K562 (cell line): ENCODE measurements around the gene RAB26. TPM values are rescaled to one million over a fixed set of nuclear protein-coding genes. Genes with fewer than 3 reads are reported as not detected.

ENCODE experiments used
- ARID4B ChIP-seq: sonication (generic); formaldehyde crosslinking; IDR thresholded peaks from 2 replicates; pipeline ENCODE4 v1.8.0; 2022; ENCODE audit warnings: mild to moderate bottlenecking, missing genetic modification reagents
- CBX2 ChIP-seq: fragments of 200-600 bp; sonication (generic); IDR thresholded peaks from one replicate; pipeline ENCODE4 v1.6.1; 2012; ENCODE audit warnings: mild to moderate bottlenecking, low read length, inconsistent platforms; ENCODE audit not compliant: insufficient read depth, poor library complexity, severe bottlenecking
- CC2D1A ChIP-seq: fragments of 450-650 bp; IDR thresholded peaks from 2 replicates; pipeline ENCODE4 v1.6.1; 2017; ENCODE audit warnings: mild to moderate bottlenecking
- CHD2 ChIP-seq: IDR thresholded peaks from 2 replicates; pipeline ENCODE4 v1.6.1; 2011; ENCODE audit warnings: low read depth, low read length
- DACH1 ChIP-seq: fragments of 450-650 bp; IDR thresholded peaks from 2 replicates; pipeline ENCODE4 v1.6.1; 2018; ENCODE audit not compliant: partially characterized antibody
- DIDO1 ChIP-seq: fragments of 450-650 bp; IDR thresholded peaks from 2 replicates; pipeline ENCODE4 v1.6.1; 2016; ENCODE audit warnings: low read depth, missing biosample characterization, missing genetic modification characterization
- ESRRB ChIP-seq: fragments of 250-450 bp; sonication (Bioruptor Pico); IDR thresholded peaks from 2 replicates; pipeline ENCODE4 v1.5.0; 2020; ENCODE audit warnings: mild to moderate bottlenecking, moderate library complexity, borderline replicate concordance
- EWSR1 ChIP-seq: fragments of 450-650 bp; IDR thresholded peaks from 2 replicates; pipeline ENCODE4 v1.6.1; 2018; ENCODE audit warnings: borderline replicate concordance, mild to moderate bottlenecking, low read depth, moderate library complexity; ENCODE audit not compliant: partially characterized antibody
- GMEB1 ChIP-seq: fragments of 250-450 bp; sonication (Bioruptor Pico); IDR thresholded peaks from 2 replicates; pipeline ENCODE4 v1.4.0; 2020; ENCODE audit warnings: mild to moderate bottlenecking
- GTF2B ChIP-seq: IDR thresholded peaks from 2 replicates; pipeline ENCODE4 v1.6.1; 2011; ENCODE audit not compliant: insufficient read length; ENCODE audit errors: extremely low read depth
- RBM17 ChIP-seq: fragments of 200-400 bp; formaldehyde crosslinking; IDR thresholded peaks from 2 replicates; pipeline ENCODE4 v1.6.1; 2017; ENCODE audit warnings: low read depth, mild to moderate bottlenecking, low read length, borderline replicate concordance
- SAFB2 ChIP-seq: fragments of 200-400 bp; formaldehyde crosslinking; IDR thresholded peaks from 2 replicates; pipeline ENCODE4 v1.6.1; 2018; ENCODE audit warnings: borderline replicate concordance, low read length, low read depth, moderate library complexity; ENCODE audit not compliant: severe bottlenecking
- SMARCE1 ChIP-seq: fragments of 450-650 bp; IDR thresholded peaks from 2 replicates; pipeline ENCODE4 v1.7.1; 2016; ENCODE audit warnings: mild to moderate bottlenecking
- STAG1 ChIP-seq: sonication (generic); formaldehyde crosslinking; IDR thresholded peaks from 2 replicates; pipeline ENCODE4 v1.5.0; 2020; ENCODE audit warnings: missing genetic modification reagents, borderline replicate concordance
- U2AF2 ChIP-seq: fragments of 200-400 bp; formaldehyde crosslinking; optimal IDR thresholded peaks from 2 replicates; pipeline ENCODE3; 2017; ENCODE audit warnings: low read depth, mild to moderate bottlenecking, low read length
- ZMIZ1 ChIP-seq, 2 experiments: fragments of 150-350 bp in 1 of 2; IDR thresholded peaks; 2 replicates each; pipeline ENCODE4 v1.6.1; 2012 to 2016; ENCODE audit warnings: low read depth in 2 of 2, low read length in 2 of 2, mild to moderate bottlenecking in 1 of 2, moderate library complexity in 1 of 2
- ZNF76 ChIP-seq: fragments of 250-450 bp; sonication (Bioruptor Pico); IDR thresholded peaks from 2 replicates; pipeline ENCODE4 v1.4.0; 2020; ENCODE audit warnings: mild to moderate bottlenecking, moderate library complexity, borderline replicate concordance
- polyA plus RNA-seq, 8 experiments: library from polyadenylated mRNA; depleted of rRNA in 4 of 8; stranded (reverse) in 5 of 8; unstranded in 3 of 8; fragments of >200 nt; fragmentation: Nextera tagmentation in 2 of 8; fragmentation: Illumina TruSeq in 1 of 8; extraction: Ambion mirVana in 2 of 8; extraction: Trizol in 1 of 8; gene quantifications; 2 replicates each; pipeline versions ENCODE4 v1.2.1 to v1.2.3, GENCODE V29; 2011 to 2014; ENCODE audit warnings: inconsistent platforms in 1 of 8, missing spikeins in 1 of 8
- total RNA-seq, 7 experiments: library from RNA; depleted of rRNA in 6 of 7; stranded (reverse); fragments of >200 nt in 6 of 7; fragmentation: Illumina TruSeq in 2 of 7; extraction: Trizol in 2 of 7; gene quantifications; 2 replicates each; pipeline versions ENCODE4 v1.2.1 to v1.2.3, GENCODE V29; 2011 to 2021; ENCODE audit warnings: low replicate concordance in 1 of 7

Gene RAB26
- total and polyA plus RNA-seq, 9 of the 15 experiments (the other 6 are each of a cell fraction or from before 2014, with no cell fraction given), result 0.25 to 6.1 (median 2.1) TPM

GRCh38 chr16:2194852-2195321 is 46.5 kb downstream of the RAB26 start (continued):
- TF ChIP-seq ARID4B (CRISPR knock-in tag), result no peak
- TF ChIP-seq SMARCE1, result no peak
- TF ChIP-seq EWSR1, result no peak
- no peak for TF ChIP-seq RBM17
- no peak for TF ChIP-seq CHD2
- TF ChIP-seq ZMIZ1 (IDR thresholded peaks at IDR 0.05; ENCODE audit: low read depth in 2 of 2, low read length in 2 of 2), result no peak
- TF ChIP-seq ESRRB, result no peak
- no peak for TF ChIP-seq GMEB1
- TF ChIP-seq DIDO1 (tag), result no peak
- no peak for TF ChIP-seq ZNF76 (CRISPR knock-in tag)
- TF ChIP-seq GTF2B, result no peak
- peak; percentile 42 for TF ChIP-seq DACH1
- no peak for TF ChIP-seq SAFB2
- no peak for TF ChIP-seq CBX2
- TF ChIP-seq U2AF2, result no peak
- TF ChIP-seq CC2D1A, result peak; percentile 66; the same call in 1 of the 2 replicates
- peak; percentile 83; the same call in 1 of the 2 replicates for TF ChIP-seq STAG1 (CRISPR knock-in tag)
